GM19452 (cell line): ENCODE data around the gene PIGH.
"Not testable (repeated sequence)": the region's sequence is repeated elsewhere in the genome, so short reads cannot be mapped to it uniquely, and the experiment has no call there.

ENCODE experiments used
- ATAC-seq: cut with Tn5 transposase; IDR thresholded peaks from one replicate; pipeline ENCODE4 v1.9.1; 2021; ENCODE audit not compliant: unreplicated experiment

PIGH gene

DNA sequence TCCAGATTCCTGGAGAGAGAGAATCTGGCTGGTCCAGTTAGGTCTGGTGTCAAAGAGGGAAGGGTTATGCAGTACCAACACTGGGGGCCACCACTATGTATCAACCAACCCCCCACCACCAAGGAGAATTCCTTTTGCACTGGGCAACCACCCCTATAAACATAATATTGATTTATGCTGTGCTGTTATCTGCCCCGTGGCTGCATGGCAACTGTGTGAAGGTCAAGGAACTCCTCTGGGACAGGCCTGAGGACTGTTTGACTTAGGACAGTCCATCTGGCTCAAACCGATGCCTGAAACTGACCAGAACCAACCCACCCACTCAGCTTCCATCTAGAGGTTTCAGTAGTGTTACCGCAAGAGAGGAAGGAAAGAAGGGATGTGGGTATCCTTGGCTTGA, 46.5 kb downstream of the PIGH start:
- no peak for ATAC-seq

DNA sequence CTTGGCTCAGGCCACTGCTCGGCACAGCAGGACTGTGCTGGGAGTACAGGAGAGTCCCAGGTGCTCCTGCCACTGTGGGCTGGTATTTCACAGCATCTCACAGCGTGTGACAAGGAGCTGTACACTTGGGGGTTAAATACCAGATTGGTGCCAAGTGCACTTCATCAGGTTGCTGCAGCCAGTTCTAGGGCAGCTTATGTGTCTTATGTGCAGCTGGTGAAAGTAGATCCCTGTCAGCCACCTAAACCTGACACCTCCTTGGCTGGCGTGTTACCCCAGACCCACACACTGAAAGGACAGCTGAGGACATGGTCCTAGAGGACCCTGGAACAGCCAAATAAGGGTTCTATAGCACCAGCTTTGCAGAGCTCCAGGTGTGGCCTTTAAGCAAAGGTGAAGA, 48.1 kb downstream of the PIGH start:
- no peak for ATAC-seq

DNA sequence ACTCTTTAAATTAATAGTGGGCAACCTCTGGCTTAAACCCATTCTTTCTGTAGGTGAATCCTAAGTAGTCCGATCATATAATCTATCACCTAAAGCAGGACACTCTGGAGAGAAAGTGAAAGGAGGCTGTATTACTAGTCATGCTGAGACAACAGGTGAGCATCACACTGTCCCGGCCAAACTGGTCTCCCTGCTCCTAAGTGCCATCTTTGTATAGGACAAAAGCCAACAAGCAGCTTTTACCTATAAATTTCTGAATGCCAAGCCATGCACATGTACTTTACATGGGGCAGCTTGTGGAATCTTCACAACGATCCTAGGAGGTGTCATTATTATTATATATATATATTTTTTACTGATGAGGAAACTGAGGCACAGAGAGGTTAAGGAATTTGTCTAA, 48.9 kb downstream of the PIGH start:
- ATAC-seq: no peak

DNA sequence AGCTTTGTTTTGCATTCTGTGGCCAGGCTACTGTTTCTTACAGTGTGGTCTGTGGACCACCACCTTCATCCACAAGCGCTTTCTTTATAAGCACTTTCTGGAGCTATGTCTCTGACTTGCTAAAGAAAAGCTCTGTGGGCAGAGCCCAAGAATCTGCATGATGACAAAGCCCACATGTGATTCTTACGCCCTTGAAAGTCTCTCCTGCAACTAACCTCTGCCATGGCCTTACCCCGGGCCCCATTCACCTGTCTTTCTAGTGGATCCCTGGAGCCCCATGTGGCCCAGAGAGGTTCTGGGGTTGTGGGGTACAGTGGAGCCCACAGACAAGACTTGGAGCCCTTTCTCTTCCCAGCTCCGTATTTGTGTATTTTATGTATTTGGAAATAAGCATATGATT, 50.3 kb downstream of the PIGH start:
- ATAC-seq: no peak

DNA sequence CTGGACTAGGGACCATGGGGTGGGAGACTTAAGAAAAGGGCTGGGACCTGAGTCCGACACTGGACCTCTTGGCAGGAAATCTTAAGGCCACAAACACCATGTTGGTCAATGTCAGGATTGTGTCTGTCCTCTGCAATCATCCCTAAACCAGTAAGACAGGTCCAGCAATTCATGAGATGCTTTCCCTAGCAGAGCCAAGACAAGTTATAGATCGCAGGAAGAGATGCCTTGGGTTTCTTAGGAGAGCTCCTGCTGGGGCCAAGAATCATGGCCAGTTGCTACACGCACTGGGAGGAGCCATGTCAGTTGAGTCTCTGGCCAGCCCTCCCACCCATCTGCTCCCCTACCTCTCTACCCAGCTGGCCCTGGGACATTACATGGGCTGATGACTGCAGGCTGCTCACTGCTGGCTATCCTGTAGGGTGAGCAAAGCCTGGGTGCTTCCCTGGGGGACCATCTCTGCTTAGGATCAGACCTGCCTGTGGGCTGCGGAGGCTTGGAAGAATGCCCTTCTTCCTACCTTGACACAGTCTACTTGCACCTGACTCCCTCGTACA, 52.8 kb downstream of the PIGH start:
- ATAC-seq: no peak

DNA sequence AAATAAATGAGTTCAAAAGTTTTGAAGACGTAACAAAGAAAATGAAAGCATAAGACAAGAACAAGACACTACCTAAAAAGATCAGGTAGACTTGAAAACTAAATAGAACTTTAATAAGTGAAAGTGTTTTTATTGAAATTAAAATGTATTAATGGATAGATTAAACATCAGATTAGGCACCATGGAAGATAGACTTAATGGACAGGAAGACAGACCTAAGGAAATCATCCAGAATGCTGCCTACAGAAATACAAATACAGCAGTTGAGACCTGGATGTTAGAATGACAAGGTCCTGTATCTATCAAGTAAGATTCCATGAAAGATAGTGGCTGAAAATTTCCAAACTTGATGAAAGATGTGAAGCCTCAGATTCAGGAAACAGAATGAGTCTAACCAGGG, 55.5 kb downstream of the PIGH start:
- ATAC-seq: no peak

- ATAC-seq: not testable (repeated sequence)
These were observed 57.4 kb downstream of the PIGH start for GRCh38 chr14:67542620-67543019.

DNA sequence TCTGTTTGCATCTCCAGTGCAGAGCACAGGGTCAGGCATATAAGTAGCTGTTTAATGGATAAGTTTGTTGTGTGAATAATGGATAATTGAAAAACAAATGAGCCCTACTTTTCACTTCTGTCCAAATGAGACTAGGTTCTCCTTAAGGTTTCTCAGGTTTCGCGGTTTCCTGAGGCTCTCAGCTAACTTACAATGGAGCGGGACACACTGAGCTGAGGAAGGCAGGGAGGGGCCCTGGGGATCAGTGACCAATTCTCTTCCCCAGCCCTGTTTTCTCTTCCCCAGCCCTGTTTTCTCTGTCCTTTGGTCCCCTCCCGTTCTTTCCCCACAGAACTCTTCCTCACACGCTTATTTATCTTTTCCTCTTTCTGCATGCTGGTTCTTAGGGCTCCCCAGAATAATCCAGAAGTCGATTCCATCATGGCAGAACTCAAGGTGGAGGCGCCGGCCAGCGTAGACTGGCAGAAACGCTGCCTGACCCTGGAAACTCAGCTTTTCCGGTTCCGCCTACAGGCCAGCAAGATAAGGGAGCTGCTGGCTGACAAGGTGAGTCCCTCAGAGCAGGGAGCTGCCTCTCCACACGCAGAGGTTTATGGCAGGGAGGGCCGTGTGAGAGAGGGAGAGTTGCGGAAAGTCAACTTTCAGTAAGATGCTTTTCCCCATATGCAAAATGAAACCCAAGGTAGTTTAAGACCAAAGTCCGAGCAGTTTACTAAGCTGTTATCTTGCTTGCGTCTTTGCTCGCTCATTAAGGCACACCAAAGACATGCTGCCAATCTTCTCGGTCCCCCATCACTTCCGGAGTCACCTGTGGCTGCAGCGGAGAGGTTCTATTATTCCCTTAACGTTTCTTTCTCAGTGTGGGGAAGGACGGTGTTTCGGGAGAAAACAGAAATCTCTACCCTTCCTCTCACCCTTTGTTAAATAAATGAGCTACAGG, 58.4 kb downstream of the PIGH start:
- no peak for ATAC-seq
